ENCODE results near the gene TNS1.

The TNS1 gene

GRCh38 chr2:217998926-217999594, 3.7 kb downstream of the TNS1 start:
- DNase-seq (ENCODE audit: low spot score), result no peak

GRCh38 chr2:217997510-217997909, 5.3 kb downstream of the TNS1 start:
- no peak for DNase-seq (ENCODE audit: low spot score)

- peak; percentile 35 for DNase-seq (ENCODE audit: low spot score)
Observed at GRCh38 chr2:217996361-217996760, 6.4 kb downstream of the TNS1 start.

GRCh38 chr2:217995731-217996231, 7.0 kb downstream of the TNS1 start:
- no peak for DNase-seq (ENCODE audit: low spot score)

- peak; percentile 91 for DNase-seq (ENCODE audit: low spot score)
Observed at GRCh38 chr2:217994776-217995274, 8.0 kb downstream of the TNS1 start.

GRCh38 chr2:217993817-217994463, 8.9 kb downstream of the TNS1 start:
- peak; percentile 39 for DNase-seq (ENCODE audit: low spot score)

GRCh38 chr2:217993138-217993537, 9.7 kb downstream of the TNS1 start:
- no peak for DNase-seq (ENCODE audit: low spot score)

GRCh38 chr2:217992061-217992460, 10.7 kb downstream of the TNS1 start:
- no peak for DNase-seq (ENCODE audit: low spot score)

- DNase-seq (ENCODE audit: low spot score), result no peak
Observed at GRCh38 chr2:217990791-217991465, 11.9 kb downstream of the TNS1 start.

GRCh38 chr2:217990389-217990788, 12.4 kb downstream of the TNS1 start:
- no peak for DNase-seq (ENCODE audit: low spot score)

- DNase-seq (ENCODE audit: low spot score), result peak; percentile 18
Observed at GRCh38 chr2:217989221-217989948, 13.4 kb downstream of the TNS1 start.

GRCh38 chr2:217988840-217989204, 14.0 kb downstream of the TNS1 start:
- peak; percentile 83 for DNase-seq (ENCODE audit: low spot score)

GRCh38 chr2:217988014-217988839, 14.6 kb downstream of the TNS1 start:
- peak; percentile 89 for DNase-seq (ENCODE audit: low spot score)

GRCh38 chr2:217987391-217987790, 15.4 kb downstream of the TNS1 start:
- DNase-seq (ENCODE audit: low spot score), result no peak

- no peak for DNase-seq (ENCODE audit: low spot score)
Observed at GRCh38 chr2:217986256-217986961, 16.4 kb downstream of the TNS1 start.

- no peak for DNase-seq (ENCODE audit: low spot score)
Observed at GRCh38 chr2:217983276-217984233, 19.2 kb downstream of the TNS1 start.

- no peak for DNase-seq (ENCODE audit: low spot score)
Observed at GRCh38 chr2:217981971-217982370, 20.8 kb downstream of the TNS1 start.

- DNase-seq (ENCODE audit: low spot score), result no peak
Observed at GRCh38 chr2:217981084-217981730, 21.6 kb downstream of the TNS1 start.

- no peak for DNase-seq (ENCODE audit: low spot score)
Observed at GRCh38 chr2:217980591-217980990, 22.2 kb downstream of the TNS1 start.
